Occipital lobe (tissue), 2 donors: ENCODE results near the gene TCHHL1. TPM values are rescaled to one million over a fixed set of nuclear protein-coding genes. Genes with fewer than 3 reads are reported as not detected.
A peak's percentile ranks its signal among the peaks of the same experiment; 100 is the strongest.
"Not testable (repeated sequence)": the region's sequence is repeated elsewhere in the genome, so short reads cannot be mapped to it uniquely, and the experiment has no call there.

Source experiments
- DNase-seq: peaks from one replicate; lab custom pipeline; 2025; lab: John Stamatoyannopoulos, UW
- total RNA-seq: library from RNA; depleted of rRNA; stranded (reverse); fragments of >200 nt; gene quantifications from one replicate; pipeline ENCODE4 v1.2.3, GENCODE V29; 2014

The TCHHL1 gene
- total RNA-seq, 1 donor from 2014 or later = not detected

DNA sequence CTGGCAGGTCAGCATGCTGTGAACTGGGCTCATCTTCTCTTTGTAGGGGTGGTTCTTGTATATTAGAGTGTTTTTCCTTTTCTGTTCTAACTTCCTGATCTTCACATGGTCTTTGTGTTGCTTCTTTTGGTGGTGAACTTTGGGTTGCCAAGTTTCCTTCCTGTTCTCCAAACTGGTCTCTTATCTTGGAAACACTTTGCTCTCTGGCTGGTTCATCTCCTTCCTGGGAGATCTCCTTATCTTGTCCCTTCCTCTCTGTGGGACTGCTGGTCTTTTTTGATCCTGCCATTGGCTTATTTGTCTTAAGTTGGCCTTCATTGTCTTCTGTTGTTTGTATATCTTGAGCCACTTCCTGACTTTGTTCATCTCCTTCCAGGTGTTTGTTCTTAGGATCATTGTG, 2.1 kb downstream of the TCHHL1 start:
- DNase-seq = no peak

DNA sequence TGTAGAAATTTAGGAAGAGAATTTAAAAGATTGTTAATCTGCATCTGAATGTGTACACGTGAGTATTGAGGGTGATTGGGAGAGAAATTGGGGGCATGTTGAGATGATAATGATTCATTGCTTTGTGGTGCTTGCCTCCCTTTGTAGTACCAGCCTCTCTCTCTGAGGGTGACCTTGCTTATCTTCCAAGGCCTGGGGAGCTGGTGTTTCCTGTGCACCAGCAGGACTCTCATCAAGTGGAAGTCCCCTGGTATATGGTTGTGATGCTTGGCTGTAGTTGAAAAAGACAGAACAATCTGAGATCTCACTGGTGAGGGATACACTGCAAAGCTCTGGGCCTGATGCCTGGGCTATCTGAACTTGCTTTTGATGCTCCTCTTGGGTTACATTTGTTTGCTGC, 4.0 kb downstream of the TCHHL1 start:
- DNase-seq = no peak

GRCh38 chr1:152081026-152081425, 7.8 kb downstream of the TCHHL1 start:
- DNase-seq = not testable (repeated sequence)

DNA sequence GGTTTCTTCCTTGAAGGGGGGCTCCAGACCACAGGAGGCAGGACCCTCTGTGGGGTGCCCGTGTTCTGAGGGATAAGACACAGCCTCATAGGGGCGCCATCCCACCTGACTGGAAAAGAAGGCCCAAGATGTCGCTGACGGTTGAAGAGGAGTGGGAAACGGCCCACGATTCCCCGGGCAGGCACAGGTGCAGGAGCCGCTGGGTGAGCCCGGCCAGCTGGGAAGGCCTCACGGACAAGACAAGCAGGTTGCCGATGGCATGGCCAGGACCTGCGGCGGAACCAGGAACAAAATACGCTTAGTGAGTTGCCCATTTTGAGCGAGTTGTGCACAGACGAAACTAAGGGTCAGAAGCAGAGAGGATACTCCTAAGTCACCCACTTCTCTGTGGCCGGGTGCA, 8.4 kb downstream of the TCHHL1 start:
- DNase-seq = not testable (repeated sequence)

- DNase-seq = no peak
Observed at GRCh38 chr1:152078831-152079441, 9.9 kb downstream of the TCHHL1 start.

DNA sequence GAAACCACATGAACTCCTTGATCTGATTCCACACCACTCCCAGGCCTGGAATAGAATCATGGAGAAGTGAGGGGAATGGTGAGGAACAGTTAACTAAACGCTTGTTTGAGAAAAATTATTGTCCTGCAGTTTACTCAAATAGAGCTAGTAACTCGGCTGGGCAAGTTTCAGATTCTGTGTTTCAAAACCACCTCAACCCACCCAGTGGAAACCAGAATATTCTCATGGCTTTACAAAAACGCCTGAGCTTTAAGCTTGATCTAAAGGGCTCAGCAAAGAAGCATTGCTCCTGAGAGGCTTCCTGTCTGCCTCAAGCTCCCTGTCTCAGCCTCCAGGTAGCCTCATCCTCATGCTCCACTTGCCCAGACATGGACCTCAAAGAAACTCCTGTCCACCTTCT, 16.6 kb downstream of the TCHHL1 start:
- no peak for DNase-seq

- no peak for DNase-seq
Observed at GRCh38 chr1:152071123-152071522, 17.7 kb downstream of the TCHHL1 start.

- no peak for DNase-seq
Observed at GRCh38 chr1:152067929-152068328, 20.9 kb downstream of the TCHHL1 start.

- no peak for DNase-seq
Observed at GRCh38 chr1:152067150-152067549, 21.7 kb downstream of the TCHHL1 start.

GRCh38 chr1:152061952-152062351, 26.9 kb downstream of the TCHHL1 start:
- no peak for DNase-seq

DNA sequence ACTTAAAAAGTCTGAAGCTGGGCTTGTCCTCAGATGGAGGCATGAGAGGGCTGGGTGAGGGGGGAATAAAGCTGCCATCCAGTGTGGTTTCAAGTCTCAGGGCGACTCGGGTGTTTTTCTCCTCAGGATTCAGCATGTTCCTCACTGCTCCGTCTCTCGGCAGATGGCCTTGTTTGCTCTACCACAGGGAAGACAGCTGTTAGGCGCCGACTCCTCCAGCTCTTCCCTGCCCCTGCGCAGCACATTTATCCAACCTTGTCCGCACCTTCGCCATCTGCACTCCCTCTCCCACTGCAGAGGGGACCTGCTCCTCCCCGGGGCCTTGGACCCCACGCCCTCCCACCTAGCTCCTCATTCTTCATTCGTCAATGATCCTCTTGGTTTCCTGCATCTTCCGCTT, 35.5 kb downstream of the TCHHL1 start:
- no peak for DNase-seq

- DNase-seq = peak; percentile 45
Observed at GRCh38 chr1:152052606-152053005, 36.3 kb downstream of the TCHHL1 start.

GRCh38 chr1:152050886-152051675, 37.8 kb downstream of the TCHHL1 start:
- DNase-seq = no peak

GRCh38 chr1:152049291-152050083, 39.4 kb downstream of the TCHHL1 start:
- DNase-seq = no peak

DNA sequence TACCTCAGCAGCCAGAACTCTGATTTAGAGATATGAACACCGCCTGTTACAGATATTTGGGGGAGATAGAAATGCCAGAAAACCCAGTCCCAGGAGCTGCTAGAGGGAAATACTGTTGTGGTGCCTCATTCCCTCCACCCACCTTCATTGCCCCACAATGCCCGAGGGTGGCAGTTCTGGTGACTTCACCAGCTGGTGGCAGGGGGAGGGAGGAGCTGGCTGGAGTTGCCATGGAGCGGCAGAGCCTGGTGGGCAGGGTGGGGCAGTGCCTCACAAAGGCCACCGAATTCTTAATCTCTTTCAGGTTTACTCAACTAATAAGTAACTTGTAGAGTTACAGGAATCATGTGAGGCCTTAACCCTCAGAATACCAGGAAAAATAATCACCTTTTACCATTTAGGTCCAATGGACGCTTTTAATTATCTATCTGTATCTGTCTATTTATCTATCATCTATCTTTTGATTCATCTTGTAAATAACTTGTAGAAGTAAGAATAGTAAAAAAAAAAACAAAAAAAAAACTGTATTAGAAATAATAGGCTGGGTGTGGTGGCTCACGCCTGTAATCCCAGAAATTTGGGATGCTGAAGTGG, 40.4 kb downstream of the TCHHL1 start:
- no peak for DNase-seq

DNA sequence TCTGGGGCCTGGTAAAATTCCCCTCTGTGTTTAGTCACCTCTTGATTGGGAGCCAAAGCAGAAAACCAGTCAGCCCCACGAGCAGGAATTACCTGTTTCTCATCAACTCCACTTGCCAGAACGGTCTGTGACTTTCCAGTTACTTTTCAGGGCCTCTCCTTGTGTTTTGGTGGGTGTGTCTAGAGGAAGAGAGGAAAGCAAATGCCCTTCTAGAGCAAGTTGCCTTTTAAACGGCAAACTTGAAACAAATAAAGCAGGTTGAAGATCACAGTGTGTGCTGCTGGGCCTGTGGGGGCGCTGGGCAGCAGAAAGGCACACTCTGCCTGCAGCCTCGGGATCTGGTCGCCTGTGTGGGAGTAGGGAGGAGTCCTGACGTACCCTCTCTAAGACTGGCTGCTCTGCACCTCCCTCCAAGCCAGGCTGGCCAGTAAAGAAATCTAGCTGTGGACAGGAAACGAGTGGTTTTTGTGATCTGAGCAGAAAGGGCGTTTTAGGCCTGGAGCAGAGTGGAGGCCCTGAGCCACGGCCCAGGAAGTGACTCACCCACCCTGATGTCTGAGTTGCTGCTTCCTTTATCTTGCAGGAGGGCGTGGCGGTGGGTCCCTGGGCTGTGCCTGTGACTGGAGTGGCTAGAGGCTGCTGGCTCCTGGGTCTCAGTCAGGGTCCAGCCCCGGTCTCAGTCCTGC, 41.0 kb downstream of the TCHHL1 start:
- DNase-seq = peak; percentile 25

GRCh38 chr1:152047413-152047729, 41.5 kb downstream of the TCHHL1 start:
- no peak for DNase-seq

- DNase-seq = no peak
Observed at GRCh38 chr1:152044386-152044785, 44.5 kb downstream of the TCHHL1 start.

- no peak for DNase-seq
Observed at GRCh38 chr1:152043870-152044269, 45.0 kb downstream of the TCHHL1 start.

GRCh38 chr1:152042030-152042429, 46.8 kb downstream of the TCHHL1 start:
- DNase-seq = no peak

DNA sequence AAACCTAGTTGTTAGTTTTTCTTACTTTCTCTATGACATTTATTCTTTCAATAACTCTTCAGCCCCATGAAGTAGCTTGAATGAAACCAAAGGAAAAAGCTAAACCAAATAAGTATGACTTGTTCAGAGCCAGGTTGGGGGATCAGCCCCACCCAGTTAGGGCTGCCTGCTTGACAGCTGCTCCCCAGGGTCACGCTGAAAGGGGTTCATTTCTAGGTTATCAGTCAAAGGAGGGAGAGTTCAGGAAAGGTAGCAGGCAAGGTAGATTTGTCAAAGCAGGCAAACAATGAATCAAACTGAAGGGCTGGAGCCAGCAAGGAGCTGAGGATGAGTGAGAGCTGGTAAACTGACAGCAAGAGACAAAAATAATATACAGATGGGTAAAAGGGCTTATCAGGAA, 49.0 kb downstream of the TCHHL1 start:
- no peak for DNase-seq

DNA sequence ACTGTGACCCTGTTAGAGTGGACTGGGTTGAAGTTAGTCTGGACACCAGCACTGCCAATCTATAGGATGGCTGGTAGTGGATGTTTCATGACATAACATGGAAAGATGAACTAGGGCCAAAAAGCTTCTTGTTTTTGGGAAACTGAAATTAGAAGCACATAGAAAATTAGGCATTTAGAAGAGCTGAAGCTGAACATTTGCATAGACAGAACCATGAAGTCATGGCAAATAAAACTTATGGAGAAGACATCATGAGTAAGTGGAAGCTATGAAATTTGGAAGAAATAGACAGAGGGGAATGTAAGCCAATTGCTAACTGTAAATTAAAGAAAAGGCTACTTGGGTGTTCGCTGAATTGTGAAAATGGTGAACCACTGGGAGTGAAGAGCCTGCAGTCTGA, 49.4 kb downstream of the TCHHL1 start:
- no peak for DNase-seq
